ENCODE results near the gene POLE.

The POLE gene

GRCh38 chr12:132717531-132718387 lies 30.6 kb upstream of the POLE start:
- ChIA-PET POLR2A (no interaction called here), CTCF (no interaction called here)
- no peak for TF ChIP-seq ZNF384 (IDR thresholded peaks at IDR 0.05)
- no peak for TF ChIP-seq SUZ12 (IDR thresholded peaks at IDR 0.05)
- no peak for TF ChIP-seq NFRKB (IDR thresholded peaks at IDR 0.05)
- no peak for TF ChIP-seq CTBP1 (IDR thresholded peaks at IDR 0.05; ENCODE audit: borderline replicate concordance)
- no peak for DNase-seq (ENCODE audit: extremely low spot score)

- POLR2A ChIA-PET: no interaction called here
- no peak for DNase-seq (ENCODE audit: extremely low spot score)
- CTCF ChIA-PET: no interaction called here
- TF ChIP-seq TARDBP (IDR thresholded peaks at IDR 0.05): no peak
- no peak for TF ChIP-seq FOXK2 (IDR thresholded peaks at IDR 0.05)
- TF ChIP-seq BHLHE40 (IDR thresholded peaks at IDR 0.05; ENCODE audit: borderline replicate concordance): no peak
- TF ChIP-seq HDGF (IDR thresholded peaks at IDR 0.05; ENCODE audit: borderline replicate concordance): no peak
- no peak for TF ChIP-seq FOXA1 (IDR thresholded peaks at IDR 0.05)
- no peak for TF ChIP-seq FOXM1 (IDR thresholded peaks at IDR 0.05; ENCODE audit: borderline replicate concordance)
- TF ChIP-seq PKNOX1 (IDR thresholded peaks at IDR 0.05): no peak
Measured at GRCh38 chr12:132717011-132717410, 29.9 kb upstream of the POLE start.

- no peak for DNase-seq (ENCODE audit: extremely low spot score)
- no peak for TF ChIP-seq FOXA1 (IDR thresholded peaks at IDR 0.05)
- TF ChIP-seq HDGF (IDR thresholded peaks at IDR 0.05; ENCODE audit: borderline replicate concordance): no peak
- no peak for TF ChIP-seq ELF4 (IDR thresholded peaks at IDR 0.05)
- TF ChIP-seq SUZ12 (IDR thresholded peaks at IDR 0.05): no peak
- TF ChIP-seq NFRKB (IDR thresholded peaks at IDR 0.05): no peak
- TF ChIP-seq ARNT (IDR thresholded peaks at IDR 0.05): no peak
- no peak for TF ChIP-seq TARDBP (IDR thresholded peaks at IDR 0.05)
- TF ChIP-seq BHLHE40 (IDR thresholded peaks at IDR 0.05; ENCODE audit: borderline replicate concordance): no peak
- no peak for TF ChIP-seq PKNOX1 (IDR thresholded peaks at IDR 0.05)
- no peak for TF ChIP-seq FOXK2 (IDR thresholded peaks at IDR 0.05)
- no peak for TF ChIP-seq FOXM1 (IDR thresholded peaks at IDR 0.05; ENCODE audit: borderline replicate concordance)
- TF ChIP-seq CTBP1 (IDR thresholded peaks at IDR 0.05; ENCODE audit: borderline replicate concordance): no peak
- TF ChIP-seq ZNF384 (IDR thresholded peaks at IDR 0.05): no peak
- no peak for TF ChIP-seq SP1 (IDR thresholded peaks at IDR 0.05)
- ChIA-PET CTCF (no interaction called here), POLR2A (no interaction called here)
Measured at GRCh38 chr12:132716356-132716755, 29.2 kb upstream of the POLE start.

GRCh38 chr12:132715874-132716273 lies 28.7 kb upstream of the POLE start:
- no peak for DNase-seq (ENCODE audit: extremely low spot score)
- POLR2A ChIA-PET: no interaction called here
- TF ChIP-seq HDGF (IDR thresholded peaks at IDR 0.05; ENCODE audit: borderline replicate concordance) (no peak), ARNT (IDR thresholded peaks at IDR 0.05) (no peak), CTBP1 (IDR thresholded peaks at IDR 0.05; ENCODE audit: borderline replicate concordance) (no peak), ELF4 (IDR thresholded peaks at IDR 0.05) (no peak), BHLHE40 (IDR thresholded peaks at IDR 0.05; ENCODE audit: borderline replicate concordance) (no peak), NFRKB (IDR thresholded peaks at IDR 0.05) (no peak), LEF1 (IDR thresholded peaks at IDR 0.05; ENCODE audit: borderline replicate concordance) (no peak), FOXM1 (IDR thresholded peaks at IDR 0.05; ENCODE audit: borderline replicate concordance) (no peak), ZNF384 (IDR thresholded peaks at IDR 0.05) (no peak), PKNOX1 (IDR thresholded peaks at IDR 0.05) (no peak), FOXK2 (IDR thresholded peaks at IDR 0.05) (no peak), SUZ12 (IDR thresholded peaks at IDR 0.05) (no peak)
- CTCF ChIA-PET: no interaction called here

GRCh38 chr12:132713123-132713522 lies 26.0 kb upstream of the POLE start:
- ChIA-PET CTCF (no interaction called here), POLR2A (no interaction called here)
- TF ChIP-seq LEF1 (IDR thresholded peaks at IDR 0.05; ENCODE audit: borderline replicate concordance) (no peak), L3MBTL2 (conservative IDR thresholded peaks at IDR 0.05) (no peak), ELF4 (IDR thresholded peaks at IDR 0.05) (no peak), TARDBP (IDR thresholded peaks at IDR 0.05) (no peak), ARNT (IDR thresholded peaks at IDR 0.05) (no peak), HDGF (IDR thresholded peaks at IDR 0.05; ENCODE audit: borderline replicate concordance) (no peak), NFRKB (IDR thresholded peaks at IDR 0.05) (no peak), SP1 (IDR thresholded peaks at IDR 0.05) (no peak), PKNOX1 (IDR thresholded peaks at IDR 0.05) (no peak), BHLHE40 (IDR thresholded peaks at IDR 0.05; ENCODE audit: borderline replicate concordance) (no peak), ZNF384 (IDR thresholded peaks at IDR 0.05) (no peak), FOXK2 (IDR thresholded peaks at IDR 0.05) (no peak), SUZ12 (IDR thresholded peaks at IDR 0.05) (no peak), FOXA1 (IDR thresholded peaks at IDR 0.05) (no peak), FOXM1 (IDR thresholded peaks at IDR 0.05; ENCODE audit: borderline replicate concordance) (no peak), CTBP1 (IDR thresholded peaks at IDR 0.05; ENCODE audit: borderline replicate concordance) (no peak)
- no peak for DNase-seq (ENCODE audit: extremely low spot score)

Data from HEK293T (cell line).